B cell (primary cell): Measurements from ENCODE around the gene CEMIP. TPM values are rescaled to one million over a fixed set of nuclear protein-coding genes. Genes with fewer than 3 reads are reported as not detected.

ENCODE experiments used
- ATAC-seq: fragments of 200-7000 bp; cut with Tn5 transposase; one replicate; pipeline ENCODE4 v1.10.0; 2021; ENCODE audit warnings: low read depth, mild to moderate bottlenecking, moderate number of reproducible peaks, moderate library complexity
- CTCF ChIA-PET: fragments of 350-600 bp; sonication (Branson Sonifier 250); formaldehyde crosslinking; loops from one replicate; lab custom pipeline; 2021; ENCODE audit warnings: antibody characterized with exemption, inconsistent platforms; lab: Charles Lee
- POLR2A ChIA-PET: fragments of 350-600 bp; sonication (Branson Sonifier 250); formaldehyde crosslinking; loops from one replicate; lab custom pipeline; 2021; ENCODE audit warnings: antibody characterized with exemption; lab: Charles Lee
- DNase-seq: peaks from one replicate; pipeline ENCODE4 v3.0.0; 2013
- H2AFZ ChIP-seq: 2 replicates; pipeline ENCODE4 v1.6.1; 2012; ENCODE audit warnings: mild to moderate bottlenecking, low read depth, low read length; ENCODE audit not compliant: insufficient read depth, poor library complexity, severe bottlenecking
- H3K27ac ChIP-seq, 2 donors: 1 replicate in 1 of 2; 2 replicates in 1 of 2; pipeline ENCODE4 v1.5.1; 2012 to 2013; ENCODE audit warnings: low read length in 2 of 2, mild to moderate bottlenecking in 2 of 2, moderate library complexity in 1 of 2
- H3K27me3 ChIP-seq, 4 experiments: fragments of 200-600 bp in 1 of 4; sonication (generic) in 1 of 4; replicated peaks in 1 of 4; 1 replicate in 2 of 4; 2 replicates in 2 of 4; pipeline versions ENCODE4 v1.6.1 to v1.7.0; 2013 to 2016; ENCODE audit warnings: low read length in 3 of 4, mild to moderate bottlenecking in 2 of 4, mixed read lengths in 1 of 4, moderate library complexity in 1 of 4; ENCODE audit not compliant: insufficient read depth in 4 of 4, control insufficient read depth in 3 of 4; ENCODE audit errors: control extremely low read depth in 1 of 4
- H3K36me3 ChIP-seq, 2 experiments: replicated peaks in 1 of 2; 1 replicate in 1 of 2; 2 replicates in 1 of 2; pipeline versions ENCODE4 v1.6.1 to v1.7.1; 2013; ENCODE audit warnings: low read length in 1 of 2; ENCODE audit not compliant: insufficient read depth in 2 of 2, control insufficient read depth in 1 of 2; ENCODE audit errors: control extremely low read depth in 1 of 2, extremely low read depth in 1 of 2
- H3K4me1 ChIP-seq, 2 donors: fragments of 200-600 bp in 1 of 2; sonication (generic) in 1 of 2; 1 replicate in 1 of 2; 2 replicates in 1 of 2; pipeline versions ENCODE4 v1.5.1 to v1.6.1; 2013 to 2017; ENCODE audit warnings: low read length in 2 of 2; ENCODE audit not compliant: control insufficient read depth in 2 of 2, insufficient read depth in 2 of 2
- H3K4me2 ChIP-seq: replicated peaks from 2 replicates; pipeline ENCODE3; 2012; ENCODE audit warnings: mild to moderate bottlenecking, low read depth, low read length; ENCODE audit not compliant: poor library complexity, severe bottlenecking
- H3K4me3 ChIP-seq, 5 experiments: fragments of 200-600 bp in 1 of 5; sonication (generic) in 1 of 5; 1 replicate in 3 of 5; 2 replicates in 2 of 5; pipeline versions ENCODE4 v1.5.1 to v1.7.0; 2011 to 2016; ENCODE audit warnings: low read length in 4 of 5, mild to moderate bottlenecking in 4 of 5, low read depth in 2 of 5, control low read depth in 1 of 5, moderate library complexity in 1 of 5; ENCODE audit not compliant: insufficient read depth in 1 of 5; ENCODE audit errors: control extremely low read depth in 1 of 5, extremely low read depth in 1 of 5
- H3K79me2 ChIP-seq: fragments of 200-600 bp; sonication (generic); one replicate; pipeline ENCODE4 v1.6.0; 2016; ENCODE audit warnings: low read length; ENCODE audit not compliant: control insufficient read depth, insufficient read depth
- H3K9ac ChIP-seq: fragments of 200-600 bp; sonication (generic); 2 replicates; pipeline ENCODE4 v1.6.1; 2017; ENCODE audit warnings: mild to moderate bottlenecking, low read length, moderate library complexity
- H3K9me3 ChIP-seq, 3 donors: one replicate each; pipeline versions ENCODE4 v1.6.1 to v1.7.1; 2013; ENCODE audit warnings: low read length in 2 of 3; ENCODE audit not compliant: control insufficient read depth in 2 of 3, insufficient read depth in 1 of 3; ENCODE audit errors: control extremely low read depth in 1 of 3
- H4K20me1 ChIP-seq: 2 replicates; pipeline ENCODE4 v1.6.0; 2012; ENCODE audit warnings: mild to moderate bottlenecking, low read length; ENCODE audit not compliant: insufficient read depth, control insufficient read depth, poor library complexity, severe bottlenecking
- H3K27ac Mint-ChIP-seq: one replicate; pipeline ENCODE4 v1.8.0; 2021; ENCODE audit warnings: mixed read lengths
- H3K27me3 Mint-ChIP-seq: one replicate; pipeline ENCODE4 v1.8.0; 2021; ENCODE audit warnings: mixed read lengths
- H3K4me1 Mint-ChIP-seq: one replicate; pipeline ENCODE4 v1.8.0; 2021; ENCODE audit warnings: mixed read lengths
- H3K4me3 Mint-ChIP-seq: one replicate; pipeline ENCODE4 v1.8.0; 2021; ENCODE audit warnings: mixed read lengths
- H3K9me3 Mint-ChIP-seq: one replicate; pipeline ENCODE4 v1.8.0; 2022; ENCODE audit warnings: mixed read lengths; ENCODE audit not compliant: insufficient read depth
- CTCF ChIP-seq: fragments of 200-600 bp; IDR thresholded peaks from one replicate; pipeline ENCODE4 v1.8.0; 2022; ENCODE audit warnings: antibody characterized with exemption, mild to moderate bottlenecking
- EZH2 ChIP-seq: IDR thresholded peaks from 2 replicates; pipeline ENCODE4 v1.6.1; 2012; ENCODE audit warnings: borderline replicate concordance, low read depth, mild to moderate bottlenecking, moderate library complexity, low read length; ENCODE audit not compliant: insufficient read depth, poor library complexity, severe bottlenecking
- WGBS: methylation state at CpG from one replicate; pipeline ENCODE4 v1.1.5; 2013; ENCODE audit warnings: missing lambda C conversion rate; ENCODE audit not compliant: insufficient coverage; 5-methylcytosine and 5-hydroxymethylcytosine counted together
- intact Hi-C: fragments of 100-400 bp; cut with micrococcal nuclease; formaldehyde crosslinking; loops from one replicate; pipeline ENCODE4 v1.10.0; 2022
- polyA plus RNA-seq: library from polyadenylated mRNA; depleted of rRNA; stranded (reverse); fragments of >200 nt; gene quantifications from 2 replicates; pipeline ENCODE4 v1.2.3, GENCODE V29; 2012
- total RNA-seq, 2 donors: library from RNA; stranded (reverse); fragments of 120-200 nt in 1 of 2; gene quantifications; 1 replicate in 1 of 2; 2 replicates in 1 of 2; pipeline versions ENCODE4 v1.2.3 to v1.2.4, GENCODE V29; 2013 to 2022

CEMIP gene
- total and polyA plus RNA-seq, 2 donors (not counting 1 experiment from before 2014, with no cell fraction given), result 0.32 TPM; not detected in 1

GRCh38 chr15:80982205-80982604 is 203.0 kb downstream of the CEMIP start:
- no peak overlapping the region for H3K4me3 Mint-ChIP-seq
- no peaks in the 10 kb centered on the region for H3K27me3 ChIP-seq
- intact Hi-C loops, result no loop called here
- no peak overlapping the region for H3K9ac ChIP-seq
- H3K36me3 ChIP-seq, result peaks cover 3 to 38% of the 10 kb centered on the region in 2 experiments
- H3K4me1 Mint-ChIP-seq, result peaks cover 52% of the 10 kb centered on the region
- no peaks in the 10 kb centered on the region for H3K27me3 Mint-ChIP-seq
- H3K4me1 ChIP-seq, result peaks cover 24 to 27% of the 10 kb centered on the region in 2 donors
- H3K4me3 ChIP-seq, result no peak overlapping the region
- ATAC-seq, result no peak
- H3K79me2 ChIP-seq, result peaks cover 66% of the 10 kb centered on the region
- peaks cover 13% of the 10 kb centered on the region for H4K20me1 ChIP-seq
- no peak overlapping the region for H3K4me2 ChIP-seq
- H3K27ac Mint-ChIP-seq, result no peak overlapping the region
- H3K9me3 Mint-ChIP-seq, result no peaks in the 10 kb centered on the region
- no peak overlapping the region for H2AFZ ChIP-seq
- no peaks in the 10 kb centered on the region for H3K9me3 ChIP-seq
- no peak for DNase-seq
- ChIA-PET POLR2A (no interaction called here), CTCF (no interaction called here)
- no CpG with 5 or more reads among the region's 2 CpGs for WGBS
- no peak overlapping the region for H3K27ac ChIP-seq
- no peak for TF ChIP-seq CTCF
- TF ChIP-seq EZH2, result no peak

GRCh38 chr15:80982839-80983238 is 203.7 kb downstream of the CEMIP start:
- 96% methylated on average over 4 of the region's 5 CpGs for WGBS
- H3K27ac Mint-ChIP-seq, result no peak overlapping the region
- H3K27ac ChIP-seq, result no peak overlapping the region
- peaks cover 7% of the 10 kb centered on the region for H4K20me1 ChIP-seq
- H3K27me3 ChIP-seq, result no peaks in the 10 kb centered on the region
- H3K4me3 ChIP-seq, result no peak overlapping the region
- DNase-seq (no peak), ATAC-seq (no peak)
- H3K79me2 ChIP-seq, result peaks cover 65% of the 10 kb centered on the region
- TF ChIP-seq EZH2 (no peak), CTCF (no peak)
- H3K4me1 ChIP-seq, result peaks cover 20 to 21% of the 10 kb centered on the region in 2 donors
- ChIA-PET POLR2A (no interaction called here), CTCF (no interaction called here)
- intact Hi-C loops, result no loop called here
- no peak overlapping the region for H3K9ac ChIP-seq
- H3K4me2 ChIP-seq, result no peak overlapping the region
- no peak overlapping the region for H2AFZ ChIP-seq
- peaks cover 3 to 33% of the 10 kb centered on the region in 2 experiments for H3K36me3 ChIP-seq
- H3K4me3 Mint-ChIP-seq, result no peak overlapping the region
- H3K27me3 Mint-ChIP-seq, result no peaks in the 10 kb centered on the region
- no peaks in the 10 kb centered on the region for H3K9me3 ChIP-seq
- H3K9me3 Mint-ChIP-seq, result no peaks in the 10 kb centered on the region
- H3K4me1 Mint-ChIP-seq, result peaks cover 46% of the 10 kb centered on the region
